ENCODE results near the gene HABP4. TPM values are rescaled to one million over a fixed set of nuclear protein-coding genes. Genes with fewer than 3 reads are reported as not detected.
A peak's percentile ranks its signal among the peaks of the same experiment; 100 is the strongest.

Gene HABP4
- total and polyA plus RNA-seq, 10 of the 15 experiments (the other 5 are each of a cell fraction or from before 2014, with no cell fraction given) = 1.6 to 15.4 (median 11.6) TPM

DNA sequence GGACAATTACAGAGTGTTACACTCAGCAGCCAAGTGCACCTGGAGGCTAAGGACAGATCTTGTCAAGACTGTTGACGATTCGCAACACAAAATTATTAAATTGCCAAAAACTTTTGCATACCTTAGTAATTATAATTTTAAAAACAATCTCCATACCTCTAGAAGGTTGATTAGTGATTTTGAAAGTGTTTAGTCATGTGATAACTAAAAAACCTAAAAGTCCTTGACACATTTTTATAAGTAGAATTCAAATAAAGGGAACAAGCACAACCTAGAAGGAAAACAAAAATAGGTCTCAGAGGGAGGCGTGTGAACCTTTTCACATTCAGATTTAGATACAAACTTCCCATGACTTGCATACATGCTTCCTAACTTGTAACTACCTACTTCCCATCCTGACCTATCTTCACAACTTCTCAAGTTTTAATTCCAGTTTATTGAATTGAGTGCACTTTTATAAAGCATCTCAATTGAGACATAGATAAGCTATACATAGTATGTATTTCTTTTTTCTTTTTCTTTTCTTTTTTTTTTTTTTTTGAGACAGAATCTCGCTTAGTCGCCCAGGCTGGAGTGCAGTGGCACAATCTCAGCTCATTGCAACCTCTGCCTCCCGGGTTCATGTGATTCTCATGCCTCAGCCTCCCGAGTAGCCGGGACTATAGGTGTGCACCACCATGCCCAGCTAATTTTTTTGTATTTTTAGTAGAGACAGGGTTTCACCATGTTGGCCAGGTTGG, 37.6 kb upstream of the HABP4 start:
- Histone ChIP-seq H3K36me3 (ENCODE audit: control insufficient read depth in 2 of 2, insufficient read depth in 2 of 2, low read length in 1 of 2) (no peaks in the 10 kb centered on the region; a peak in 2 of 4 replicates), H3K9me3 (replicated peaks; ENCODE audit: control insufficient read depth, insufficient read depth, low read length) (no peaks in the 10 kb centered on the region), H3K79me2 (ENCODE audit: control insufficient read depth, insufficient read depth, low read length) (peaks cover 65% of the 10 kb centered on the region), H2AFZ (ENCODE audit: control insufficient read depth, low read depth, low read length) (no peak overlapping the region), H3K4me1 (ENCODE audit: control insufficient read depth, insufficient read depth, low read length) (peaks cover 20% of the 10 kb centered on the region), H4K20me1 (ENCODE audit: control insufficient read depth, insufficient read depth) (no peaks in the 10 kb centered on the region), H3K27ac (ENCODE audit: control insufficient read depth, insufficient read depth) (peak overlapping the region; percentile 78; the same call in 1 of the 2 replicates), H3K9ac (ENCODE audit: control insufficient read depth, insufficient read depth, low read length) (no peak overlapping the region), H3K27me3 (replicated peaks in 1 of 2; ENCODE audit: control insufficient read depth in 2 of 2, insufficient read depth in 2 of 2, low read length in 1 of 2) (no peaks in the 10 kb centered on the region), H3K4me2 (ENCODE audit: control insufficient read depth, insufficient read depth) (peak overlapping the region; percentile 98; the same call in 1 of the 2 replicates), H3K4me3 (no peak overlapping the region)
- in situ Hi-C loops (cut with MboI) = loop anchor here (10.0 to 25.0 kb wide), 2 partner anchors 1092 to 1225 kb away; partner anchors contain the start of genes NCBP1, TMOD1 and TSTD2
- CTCF ChIA-PET = interaction anchor here (0.6 to 2.8 kb wide), 5 partner anchors 30 to 985 kb away, joined by 3 to 9 read pairs (median 4); partner anchors contain the start of gene HABP4
- WGBS (ENCODE audit: insufficient coverage, insufficient replicate concordance, low lambda C conversion rate, missing lambda C conversion rate) = 62% methylated on average over 6 of the region's 8 CpGs
- RAD21 ChIA-PET (ENCODE audit: unreplicated experiment) = interaction anchor here (0.8 to 3.1 kb wide), 5 partner anchors 14 to 85 kb away, joined by 3 to 12 read pairs (median 8); partner anchors contain the start of gene HABP4
- peak; percentile 63 for DNase-seq (ENCODE audit: low read depth, low spot score)
- intact Hi-C loops (cut with micrococcal nuclease; ENCODE audit: unreplicated experiment) = loop anchor here (10.0 kb wide), 1 partner anchor 152 kb away; no protein-coding TSS in a partner anchor
- POLR2A ChIA-PET = interaction anchor here (0.6 to 2.2 kb wide), 5 partner anchors 95 to 1577 kb away, joined by 3 to 8 read pairs (median 4); no protein-coding TSS in a partner anchor
- no TSS peak for BruUV-seq (replicated peaks)
- SMC1A ChIA-PET (ENCODE audit: uncharacterized antibody, unreplicated experiment) = interaction anchor here (0.9 to 2.4 kb wide), 8 partner anchors 13 to 147 kb away, joined by 3 to 15 read pairs (median 5); partner anchors contain the start of genes HABP4 and SLC35D2
- no peak for FAIRE-seq
- ATAC-seq = no peak
- no peak for TF ChIP-seq DPF2 (IDR thresholded peaks at IDR 0.05)
- TF ChIP-seq HDAC6 (IDR thresholded peaks at IDR 0.05; ENCODE audit: unreplicated experiment) = no peak
- TF ChIP-seq ATF3 (IDR thresholded peaks at IDR 0.05; ENCODE audit: borderline replicate concordance, extremely low read depth, low read depth, low read length) = no peak
- TF ChIP-seq, protein P1, sequence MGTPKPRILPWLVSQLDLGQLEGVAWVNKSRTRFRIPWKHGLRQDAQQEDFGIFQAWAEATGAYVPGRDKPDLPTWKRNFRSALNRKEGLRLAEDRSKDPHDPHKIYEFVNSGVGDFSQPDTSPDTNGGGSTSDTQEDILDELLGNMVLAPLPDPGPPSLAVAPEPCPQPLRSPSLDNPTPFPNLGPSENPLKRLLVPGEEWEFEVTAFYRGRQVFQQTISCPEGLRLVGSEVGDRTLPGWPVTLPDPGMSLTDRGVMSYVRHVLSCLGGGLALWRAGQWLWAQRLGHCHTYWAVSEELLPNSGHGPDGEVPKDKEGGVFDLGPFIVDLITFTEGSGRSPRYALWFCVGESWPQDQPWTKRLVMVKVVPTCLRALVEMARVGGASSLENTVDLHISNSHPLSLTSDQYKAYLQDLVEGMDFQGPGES (IDR thresholded peaks at IDR 0.05) = no peak
- TF ChIP-seq NR2C2 (IDR thresholded peaks at IDR 0.05; ENCODE audit: borderline replicate concordance, control insufficient read depth, insufficient read length, low read depth) = no peak
- TF ChIP-seq EP300 (IDR thresholded peaks at IDR 0.05; ENCODE audit: borderline replicate concordance in 1 of 2, control insufficient read depth in 1 of 2, low read depth in 2 of 2, low read length in 2 of 2) = no peak
- no peak for TF ChIP-seq E2F4 (IDR thresholded peaks at IDR 0.05; ENCODE audit: low read depth, low read length)
- no peak for TF ChIP-seq SRF (IDR thresholded peaks at IDR 0.05; ENCODE audit: low read depth in 2 of 2, low read length in 2 of 2)
- TF ChIP-seq JUNB (IDR thresholded peaks at IDR 0.05) = peak; percentile 55
- TF ChIP-seq, protein P2, sequence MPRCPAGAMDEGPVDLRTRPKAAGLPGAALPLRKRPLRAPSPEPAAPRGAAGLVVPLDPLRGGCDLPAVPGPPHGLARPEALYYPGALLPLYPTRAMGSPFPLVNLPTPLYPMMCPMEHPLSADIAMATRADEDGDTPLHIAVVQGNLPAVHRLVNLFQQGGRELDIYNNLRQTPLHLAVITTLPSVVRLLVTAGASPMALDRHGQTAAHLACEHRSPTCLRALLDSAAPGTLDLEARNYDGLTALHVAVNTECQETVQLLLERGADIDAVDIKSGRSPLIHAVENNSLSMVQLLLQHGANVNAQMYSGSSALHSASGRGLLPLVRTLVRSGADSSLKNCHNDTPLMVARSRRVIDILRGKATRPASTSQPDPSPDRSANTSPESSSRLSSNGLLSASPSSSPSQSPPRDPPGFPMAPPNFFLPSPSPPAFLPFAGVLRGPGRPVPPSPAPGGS (IDR thresholded peaks at IDR 0.05; ENCODE audit: borderline replicate concordance, insufficient read depth, low read depth, low read length, poor library complexity, severe bottlenecking) = no peak
- no peak for TF ChIP-seq HCFC1 (IDR thresholded peaks at IDR 0.05; ENCODE audit: low read length)
- no peak; the same call in 1 of the 2 replicates for TF ChIP-seq NBN (IDR thresholded peaks at IDR 0.05)
- no peak for TF ChIP-seq ETV6 (conservative IDR thresholded peaks at IDR 0.05 in 1 of 2, IDR thresholded peaks at IDR 0.05 in 1 of 2; ENCODE audit: borderline replicate concordance in 1 of 2, low read depth in 1 of 2)
- TF ChIP-seq ATF7 (IDR thresholded peaks at IDR 0.05; ENCODE audit: low read depth) = no peak
- no peak for TF ChIP-seq MYC (IDR thresholded peaks at IDR 0.05; ENCODE audit: insufficient read depth, insufficient read length, insufficient replicate concordance, low read length, severe bottlenecking)
- TF ChIP-seq MEF2B (IDR thresholded peaks at IDR 0.05; ENCODE audit: partially characterized antibody, poor library complexity, severe bottlenecking) = peak; percentile 77

Data from GM12878 (cell line).